GM23338 (cell line): ENCODE data around the gene EEF1AKMT2. TPM values are rescaled to one million over a fixed set of nuclear protein-coding genes. Genes with fewer than 3 reads are reported as not detected.

ENCODE experiments used
- ATAC-seq: fragments of 200-7000 bp; cut with Tn5 transposase; 3 replicates; pipeline ENCODE4 v1.9.1; 2020
- DNase-seq: peaks from one replicate; pipeline ENCODE4 v3.0.0-alpha.2; 2015; ENCODE audit warnings: low spot score
- H2AFZ ChIP-seq: fragments of 200-600 bp; sonication (generic); 2 replicates; pipeline ENCODE4 v1.8.0; 2016; ENCODE audit warnings: antibody characterized with exemption, mild to moderate bottlenecking, moderate library complexity
- H3F3A ChIP-seq: fragments of 200-600 bp; sonication (generic); replicated peaks from 2 replicates; pipeline ENCODE4 v1.8.0; 2017; ENCODE audit warnings: antibody characterized with exemption, mixed run types, low read depth
- H3K27ac ChIP-seq: fragments of 200-600 bp; sonication (generic); 2 replicates; pipeline ENCODE4 v1.6.1; 2016; ENCODE audit warnings: low read depth
- H3K27me3 ChIP-seq: fragments of 200-600 bp; sonication (generic); 2 replicates; pipeline ENCODE4 v1.8.0; 2016; ENCODE audit warnings: mild to moderate bottlenecking, mixed run types, moderate library complexity; ENCODE audit not compliant: insufficient read depth
- H3K36me3 ChIP-seq: fragments of 200-600 bp; sonication (generic); 2 replicates; pipeline ENCODE4 v1.8.0; 2016; ENCODE audit warnings: mild to moderate bottlenecking; ENCODE audit not compliant: insufficient read depth
- H3K4me1 ChIP-seq: fragments of 200-600 bp; sonication (generic); 2 replicates; pipeline ENCODE4 v1.8.0; 2016; ENCODE audit warnings: mild to moderate bottlenecking, moderate library complexity; ENCODE audit not compliant: insufficient read depth
- H3K4me2 ChIP-seq: fragments of 200-600 bp; sonication (generic); 2 replicates; pipeline ENCODE4 v1.7.1; 2017; ENCODE audit warnings: mixed run types
- H3K4me3 ChIP-seq: fragments of 200-600 bp; sonication (generic); 2 replicates; pipeline ENCODE4 v1.6.1; 2016; ENCODE audit warnings: mixed run types
- H3K79me2 ChIP-seq: fragments of 200-600 bp; sonication (generic); replicated peaks from 2 replicates; pipeline ENCODE4 v1.8.0; 2017; ENCODE audit warnings: mild to moderate bottlenecking; ENCODE audit not compliant: insufficient read depth
- H3K9me2 ChIP-seq: fragments of 200-600 bp; sonication (generic); 2 replicates; pipeline ENCODE4 v1.8.0; 2017; ENCODE audit not compliant: insufficient read depth
- H4K20me1 ChIP-seq: fragments of 200-600 bp; sonication (generic); replicated peaks from 2 replicates; pipeline ENCODE4 v1.8.0; 2017; ENCODE audit warnings: mild to moderate bottlenecking; ENCODE audit not compliant: insufficient read depth
- H3K27ac Mint-ChIP-seq: 2 replicates; pipeline ENCODE4 v1.8.0; 2020; ENCODE audit warnings: inconsistent platforms, mild to moderate bottlenecking, moderate library complexity, mixed read lengths
- H3K27me3 Mint-ChIP-seq: 3 replicates; pipeline ENCODE4 v1.8.0; 2022; ENCODE audit warnings: low read depth, mild to moderate bottlenecking, moderate library complexity, mixed read lengths, inconsistent platforms; ENCODE audit not compliant: insufficient read depth, poor library complexity
- H3K36me3 Mint-ChIP-seq: 3 replicates; pipeline ENCODE4 v1.8.0; 2021; ENCODE audit warnings: low read depth, mild to moderate bottlenecking, inconsistent platforms, moderate library complexity, mixed read lengths
- H3K4me1 Mint-ChIP-seq: 3 replicates; pipeline ENCODE4 v1.8.0; 2020; ENCODE audit warnings: mild to moderate bottlenecking, inconsistent platforms, mixed read lengths
- H3K4me3 Mint-ChIP-seq: 3 replicates; pipeline ENCODE4 v1.8.0; 2021; ENCODE audit warnings: moderate library complexity, mild to moderate bottlenecking, inconsistent platforms, mixed read lengths
- H3K9me3 Mint-ChIP-seq: 3 replicates; pipeline ENCODE4 v1.8.0; 2020; ENCODE audit warnings: moderate library complexity, mild to moderate bottlenecking, inconsistent platforms, mixed read lengths
- CREB1 ChIP-seq: fragments of 250-450 bp; sonication (Bioruptor Pico); IDR thresholded peaks from 2 replicates; pipeline ENCODE4 v1.5.0; 2020; ENCODE audit warnings: low read depth, mild to moderate bottlenecking, moderate library complexity
- CTCF ChIP-seq, 2 experiments: fragments of 200-600 bp in 1 of 2; sonication (generic) in 1 of 2; conservative IDR thresholded peaks; 2 replicates each; pipeline versions ENCODE4 v1.5.1 to v1.6.1; 2016 to 2017; ENCODE audit warnings: antibody characterized with exemption in 2 of 2, low read depth in 2 of 2, mild to moderate bottlenecking in 2 of 2, moderate library complexity in 1 of 2
- ETS1 ChIP-seq: IDR thresholded peaks from 2 replicates; pipeline ENCODE4 v1.6.1; 2016; ENCODE audit warnings: antibody characterized with exemption
- EZH2 ChIP-seq: fragments of 200-600 bp; sonication (generic); IDR thresholded peaks from one replicate; pipeline ENCODE4 v1.8.0; 2017; ENCODE audit warnings: antibody characterized with exemption, mild to moderate bottlenecking, low read depth; ENCODE audit not compliant: unreplicated experiment
- EZH2phosphoT487 ChIP-seq: fragments of 200-600 bp; sonication (generic); IDR thresholded peaks from one replicate; pipeline ENCODE4 v1.8.1; 2018; ENCODE audit warnings: antibody characterized with exemption; ENCODE audit not compliant: unreplicated experiment
- JUNB ChIP-seq: IDR thresholded peaks from one replicate; pipeline ENCODE4 v1.6.1; 2016; ENCODE audit warnings: antibody characterized with exemption; ENCODE audit not compliant: unreplicated experiment
- NANOG ChIP-seq: IDR thresholded peaks from 2 replicates; pipeline ENCODE4 v1.6.1; 2016; ENCODE audit warnings: antibody characterized with exemption, borderline replicate concordance
- POLR2AphosphoS5 ChIP-seq: IDR thresholded peaks from 2 replicates; pipeline ENCODE4 v1.6.1; 2016; ENCODE audit warnings: antibody characterized with exemption, low read depth
- REST ChIP-seq: IDR thresholded peaks from one replicate; pipeline ENCODE4 v1.6.1; 2018; ENCODE audit warnings: antibody characterized with exemption; ENCODE audit not compliant: unreplicated experiment
- STAT1 ChIP-seq: IDR thresholded peaks from one replicate; pipeline ENCODE4 v1.6.1; 2016; ENCODE audit warnings: antibody characterized with exemption; ENCODE audit not compliant: unreplicated experiment
- ZNF114 ChIP-seq: fragments of 250-450 bp; sonication (Bioruptor Pico); IDR thresholded peaks from 2 replicates; pipeline ENCODE4 v1.5.0; 2020; ENCODE audit warnings: mild to moderate bottlenecking, moderate library complexity
- ZNF331 ChIP-seq: fragments of 250-450 bp; sonication (Bioruptor Pico); IDR thresholded peaks from 2 replicates; pipeline ENCODE4 v1.5.0; 2020; ENCODE audit warnings: low read depth, mild to moderate bottlenecking, moderate library complexity
- ZNF462 ChIP-seq: fragments of 250-450 bp; sonication (Bioruptor Pico); IDR thresholded peaks from 2 replicates; pipeline ENCODE4 v1.5.0; 2020; ENCODE audit warnings: mild to moderate bottlenecking, moderate library complexity
- polyA plus RNA-seq: library from polyadenylated mRNA; unstranded; fragments of >200 nt; fragmentation: Nextera tagmentation; extraction: Ambion mirVana; gene quantifications from 2 replicates; pipeline ENCODE4 v1.2.1, GENCODE V29; 2016
- total RNA-seq: library from RNA; depleted of rRNA; stranded (reverse); fragments of >200 nt; shearing (Covaris generic); gene quantifications from 2 replicates; pipeline ENCODE4 v1.2.3, GENCODE V29; 2014

EEF1AKMT2 gene
- total and polyA plus RNA-seq, 2 experiments from 2014 or later = 35.0 to 38.0 TPM

GRCh38 chr10:124710266-124710881 lies 81.3 kb downstream of the EEF1AKMT2 start:
- 0 out of 2 replicates have a peak, but pooled peaks cover 8% of the 10 kb centered on the region for H3K4me1 ChIP-seq

More at GRCh38 chr10:124710266-124710881, 81.3 kb downstream of the EEF1AKMT2 start:
- Histone ChIP-seq H3K4me3 (no peak overlapping the region), H4K20me1 (peaks cover 14% of the 10 kb centered on the region; the same call in 1 of the 2 replicates), H3K9me2 (no peaks in the 10 kb centered on the region), H3K4me2 (no peak overlapping the region), H3K27me3 (no peaks in the 10 kb centered on the region), H3F3A (no peaks in the 10 kb centered on the region), H3K36me3 (no peaks in the 10 kb centered on the region; the same call in 1 of the 2 replicates), H3K79me2 (peaks cover 15% of the 10 kb centered on the region), H3K27ac (no peak overlapping the region), H2AFZ (no peak overlapping the region)
- Mint-ChIP-seq H3K27ac (no peak overlapping the region), H3K36me3 (peaks cover 6% of the 10 kb centered on the region; the same call in 2 of the 3 replicates), H3K4me3 (no peak overlapping the region), H3K9me3 (no peaks in the 10 kb centered on the region), H3K27me3 (peaks cover 7% of the 10 kb centered on the region), H3K4me1 (peaks cover 26% of the 10 kb centered on the region)
- no peak for TF ChIP-seq ZNF462 (CRISPR knock-in tag)
- TF ChIP-seq EZH2phosphoT487 = no peak
- no peak for TF ChIP-seq NANOG
- TF ChIP-seq CREB1 (CRISPR knock-in tag) = no peak
- no peak for TF ChIP-seq EZH2
- no peak for TF ChIP-seq ZNF331
- TF ChIP-seq CTCF (conservative IDR thresholded peaks at IDR 0.05; ENCODE audit: low read depth in 2 of 2) = no peak
- no peak for TF ChIP-seq JUNB
- TF ChIP-seq ETS1 = no peak
- no peak for TF ChIP-seq ZNF114
- TF ChIP-seq STAT1 = no peak
- TF ChIP-seq REST = no peak
- no peak for TF ChIP-seq POLR2AphosphoS5
- DNase-seq (no peak), ATAC-seq (no peak)
